Measurements from ENCODE around the gene PRKACA.

DNA sequence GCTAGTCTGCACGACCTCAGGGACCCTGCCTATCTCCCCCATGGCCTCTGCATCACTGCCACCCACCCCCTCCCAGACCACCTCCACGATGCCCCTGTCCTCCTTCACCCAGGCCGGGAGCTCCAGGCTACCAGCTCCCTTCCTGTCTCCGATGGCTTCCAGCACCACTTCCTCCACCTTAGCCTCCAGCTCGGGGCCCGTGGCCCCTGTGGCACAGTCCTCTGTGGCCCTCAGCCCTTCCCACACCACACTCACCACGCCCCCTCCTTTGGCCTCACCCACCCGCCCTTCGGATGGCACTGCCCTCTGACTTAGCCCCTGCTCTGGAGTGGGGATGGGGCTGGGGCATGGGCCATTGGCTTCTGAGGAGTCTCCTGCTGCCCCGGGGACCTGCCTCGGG is 62.8 kb downstream of the PRKACA start:
- TF ChIP-seq, protein P1, sequence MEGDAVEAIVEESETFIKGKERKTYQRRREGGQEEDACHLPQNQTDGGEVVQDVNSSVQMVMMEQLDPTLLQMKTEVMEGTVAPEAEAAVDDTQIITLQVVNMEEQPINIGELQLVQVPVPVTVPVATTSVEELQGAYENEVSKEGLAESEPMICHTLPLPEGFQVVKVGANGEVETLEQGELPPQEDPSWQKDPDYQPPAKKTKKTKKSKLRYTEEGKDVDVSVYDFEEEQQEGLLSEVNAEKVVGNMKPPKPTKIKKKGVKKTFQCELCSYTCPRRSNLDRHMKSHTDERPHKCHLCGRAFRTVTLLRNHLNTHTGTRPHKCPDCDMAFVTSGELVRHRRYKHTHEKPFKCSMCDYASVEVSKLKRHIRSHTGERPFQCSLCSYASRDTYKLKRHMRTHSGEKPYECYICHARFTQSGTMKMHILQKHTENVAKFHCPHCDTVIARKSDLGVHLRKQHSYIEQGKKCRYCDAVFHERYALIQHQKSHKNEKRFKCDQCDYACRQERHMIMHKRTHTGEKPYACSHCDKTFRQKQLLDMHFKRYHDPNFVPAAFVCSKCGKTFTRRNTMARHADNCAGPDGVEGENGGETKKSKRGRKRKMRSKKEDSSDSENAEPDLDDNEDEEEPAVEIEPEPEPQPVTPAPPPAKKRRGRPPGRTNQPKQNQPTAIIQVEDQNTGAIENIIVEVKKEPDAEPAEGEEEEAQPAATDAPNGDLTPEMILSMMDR (IDR thresholded peaks at IDR 0.05), result no peak
- no peak for TF ChIP-seq POLR2A (IDR thresholded peaks at IDR 0.05)
